Activated CD4-positive, alpha-beta memory T cell treated with anti-CD3 and anti-CD28 coated beads, Interleukin-2, amount 10 ng/mL, durations not matched to agents 7 days and 5 days (primary cell): ENCODE results near the gene RNF130. TPM values are rescaled to one million over a fixed set of nuclear protein-coding genes. Genes with fewer than 3 reads are reported as not detected.
"Not testable (repeated sequence)": the region's sequence is repeated elsewhere in the genome, so short reads cannot be mapped to it uniquely, and the experiment has no call there.

Source experiments
- CTCF ChIA-PET: fragments of 350-600 bp; sonication (Branson Sonifier 250); formaldehyde crosslinking; loops from one replicate; lab custom pipeline; 2021; ENCODE audit warnings: antibody characterized with exemption, inconsistent platforms; lab: Charles Lee
- POLR2A ChIA-PET: fragments of 350-600 bp; sonication (Branson Sonifier 250); formaldehyde crosslinking; loops from one replicate; lab custom pipeline; 2021; ENCODE audit warnings: antibody characterized with exemption; lab: Charles Lee
- DNase-seq: peaks from one replicate; pipeline ENCODE4 v3.0.0-alpha.2; 2020
- H3K27ac Mint-ChIP-seq: one replicate; pipeline ENCODE4 v1.8.0; 2021; ENCODE audit warnings: mild to moderate bottlenecking, mixed read lengths
- H3K27me3 Mint-ChIP-seq: one replicate; pipeline ENCODE4 v1.8.0; 2021; ENCODE audit warnings: mixed read lengths
- H3K36me3 Mint-ChIP-seq: one replicate; pipeline ENCODE4 v1.8.0; 2021; ENCODE audit warnings: low read depth, mixed read lengths
- H3K4me1 Mint-ChIP-seq: one replicate; pipeline ENCODE4 v1.8.0; 2021; ENCODE audit warnings: mixed read lengths
- H3K4me3 Mint-ChIP-seq: one replicate; pipeline ENCODE4 v1.8.0; 2021; ENCODE audit warnings: mild to moderate bottlenecking, mixed read lengths
- H3K9me3 Mint-ChIP-seq: one replicate; pipeline ENCODE4 v1.8.0; 2021; ENCODE audit warnings: mixed read lengths
- total RNA-seq, 2 experiments: library from RNA; stranded (reverse); gene quantifications; one replicate each; pipeline ENCODE4 v1.2.3, GENCODE V29; 2021

The RNF130 gene
- total RNA-seq, 2 experiments from 2014 or later = 2.9 to 3.4 TPM

DNA sequence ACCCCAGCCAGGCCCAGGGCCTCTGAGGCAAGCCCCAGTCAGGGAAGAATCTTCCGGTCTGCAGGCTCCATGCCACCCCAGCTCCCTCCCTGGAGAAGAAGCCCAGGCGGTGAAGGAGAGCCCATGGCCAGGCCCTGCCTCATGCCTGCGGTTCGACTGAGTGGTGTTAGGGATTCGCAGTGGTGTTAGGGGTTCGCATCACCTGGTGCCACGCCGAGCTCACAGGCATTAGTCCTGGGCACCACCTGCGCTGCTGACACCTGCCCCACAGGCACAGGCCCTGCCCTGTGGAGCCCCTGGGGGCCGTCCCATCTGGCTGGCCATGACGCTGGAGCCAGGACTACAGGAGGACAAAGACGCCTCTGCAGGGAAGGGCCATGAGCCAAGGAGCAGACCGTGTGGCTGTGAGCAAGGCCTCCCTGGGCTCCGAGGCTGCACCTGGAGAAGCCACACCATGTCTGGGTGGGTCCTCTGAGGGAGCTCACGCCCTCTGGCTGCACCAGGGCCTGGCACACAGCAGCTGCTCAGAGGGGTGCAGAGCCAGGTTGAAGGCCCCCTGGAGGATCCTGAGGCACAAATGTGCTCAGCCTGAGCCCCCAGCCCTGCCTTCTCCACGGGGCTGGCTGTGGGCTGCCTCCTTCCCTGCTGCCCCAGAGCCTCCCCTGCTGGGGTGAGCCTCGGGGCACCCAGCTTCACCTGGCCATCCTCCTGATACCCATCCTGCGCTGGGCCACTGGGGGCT, 27.6 kb upstream of the RNF130 start:
- H3K4me1 Mint-ChIP-seq = no peaks in the 10 kb centered on the region
- CTCF ChIA-PET = no interaction called here
- no peak for DNase-seq

GRCh38 chr5:180098526-180098925, 27.0 kb upstream of the RNF130 start:
- ChIA-PET CTCF (no interaction called here), POLR2A (no interaction called here)
- no peaks in the 10 kb centered on the region for H3K4me1 Mint-ChIP-seq
- no peak overlapping the region for H3K27ac Mint-ChIP-seq
- H3K9me3 Mint-ChIP-seq = no peaks in the 10 kb centered on the region
- no peak for DNase-seq
- H3K4me3 Mint-ChIP-seq = no peak overlapping the region
- peaks cover 6% of the 10 kb centered on the region for H3K27me3 Mint-ChIP-seq
- H3K36me3 Mint-ChIP-seq = no peaks in the 10 kb centered on the region

More for the DNA sequence above, 27.6 kb upstream of the RNF130 start:
- Mint-ChIP-seq H3K36me3 (no peaks in the 10 kb centered on the region), H3K4me3 (no peak overlapping the region), H3K27ac (no peak overlapping the region), H3K27me3 (peaks cover 8% of the 10 kb centered on the region), H3K9me3 (no peaks in the 10 kb centered on the region)
- POLR2A ChIA-PET = no interaction called here

GRCh38 chr5:180097926-180098325, 26.4 kb upstream of the RNF130 start:
- no peak for DNase-seq
- no peak overlapping the region for H3K4me3 Mint-ChIP-seq
- no peak overlapping the region for H3K27ac Mint-ChIP-seq
- no peaks in the 10 kb centered on the region for H3K4me1 Mint-ChIP-seq
- no peaks in the 10 kb centered on the region for H3K36me3 Mint-ChIP-seq
- POLR2A ChIA-PET = no interaction called here
- peaks cover 3% of the 10 kb centered on the region for H3K27me3 Mint-ChIP-seq
- H3K9me3 Mint-ChIP-seq = no peaks in the 10 kb centered on the region
- CTCF ChIA-PET = no interaction called here

DNA sequence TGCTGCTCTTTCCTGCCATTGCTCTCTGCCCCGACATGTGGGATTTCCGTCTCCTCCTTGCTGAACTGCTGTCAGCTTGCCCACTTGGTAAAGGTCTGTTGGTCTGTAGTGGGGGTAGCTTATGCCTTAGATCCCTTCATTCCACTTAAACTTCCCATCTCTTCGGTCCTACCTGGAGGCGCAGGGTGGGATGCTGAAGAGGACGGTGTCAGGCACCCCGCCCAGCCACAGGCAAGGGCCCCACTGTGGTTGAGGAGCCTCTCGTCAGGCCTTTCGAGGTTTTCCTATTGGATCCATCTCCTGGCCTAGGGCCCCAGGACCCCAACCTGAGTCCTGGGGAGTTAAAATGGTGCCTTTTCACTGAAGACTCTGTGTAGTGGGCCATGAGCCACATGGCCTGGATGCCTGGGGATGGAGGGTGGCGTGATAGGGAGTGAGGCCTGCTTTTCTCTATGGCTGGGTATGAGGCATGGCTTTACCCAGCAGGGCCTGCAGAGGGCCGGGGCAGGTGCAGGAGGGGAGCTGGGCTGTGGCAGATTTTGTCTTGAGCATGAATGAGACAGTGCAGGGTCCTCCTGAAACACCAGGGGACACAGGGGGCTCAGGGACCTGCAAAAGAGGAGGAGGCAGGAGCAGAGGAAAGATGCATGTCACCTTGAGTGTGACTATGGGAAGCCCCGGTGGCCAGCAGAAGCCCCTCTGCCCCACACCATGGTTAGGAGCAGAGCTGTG, 25.8 kb upstream of the RNF130 start:
- POLR2A ChIA-PET = no interaction called here
- Mint-ChIP-seq H3K27ac (no peak overlapping the region), H3K9me3 (no peaks in the 10 kb centered on the region), H3K27me3 (peaks cover 3% of the 10 kb centered on the region), H3K4me1 (no peaks in the 10 kb centered on the region), H3K36me3 (no peaks in the 10 kb centered on the region), H3K4me3 (no peak overlapping the region)
- CTCF ChIA-PET = no interaction called here
- no peak for DNase-seq

DNA sequence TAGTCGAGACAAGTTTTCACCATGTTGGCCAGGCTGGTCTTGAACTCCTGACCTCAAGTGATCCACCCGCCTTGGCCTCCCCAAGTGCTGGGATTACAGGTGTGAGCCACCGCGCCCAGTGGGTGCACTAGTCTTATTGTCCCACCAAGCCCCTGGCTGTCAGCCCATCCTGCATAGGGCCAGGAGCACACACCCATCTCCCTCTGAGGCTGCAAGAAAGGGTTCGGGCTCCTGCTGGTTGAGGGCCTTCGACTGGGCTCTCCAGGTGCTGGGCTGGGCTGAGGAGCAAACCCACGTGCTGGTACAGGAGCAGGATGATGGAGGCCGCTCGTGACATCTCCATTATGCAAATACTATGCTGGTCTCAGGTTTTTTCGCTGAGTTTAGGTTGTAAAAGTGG, 25.1 kb upstream of the RNF130 start:
- DNase-seq = no peak
- ChIA-PET CTCF (no interaction called here), POLR2A (no interaction called here)
- Mint-ChIP-seq H3K4me1 (no peaks in the 10 kb centered on the region), H3K27me3 (peaks cover 3% of the 10 kb centered on the region), H3K27ac (no peak overlapping the region), H3K4me3 (no peak overlapping the region), H3K36me3 (no peaks in the 10 kb centered on the region), H3K9me3 (no peaks in the 10 kb centered on the region)

- H3K9me3 Mint-ChIP-seq = no peaks in the 10 kb centered on the region
- no peaks in the 10 kb centered on the region for H3K36me3 Mint-ChIP-seq
- H3K4me3 Mint-ChIP-seq = no peak overlapping the region
- DNase-seq = no peak
- ChIA-PET POLR2A (interaction anchor here (0.8 kb wide), 1 partner anchor 290 kb away, joined by 3 read pairs; no protein-coding TSS in a partner anchor), CTCF (no interaction called here)
- H3K4me1 Mint-ChIP-seq = peaks cover 5% of the 10 kb centered on the region
- H3K27ac Mint-ChIP-seq = no peak overlapping the region
- peaks cover 7% of the 10 kb centered on the region for H3K27me3 Mint-ChIP-seq
Measured at GRCh38 chr5:180095545-180095944, 24.0 kb upstream of the RNF130 start.

DNA sequence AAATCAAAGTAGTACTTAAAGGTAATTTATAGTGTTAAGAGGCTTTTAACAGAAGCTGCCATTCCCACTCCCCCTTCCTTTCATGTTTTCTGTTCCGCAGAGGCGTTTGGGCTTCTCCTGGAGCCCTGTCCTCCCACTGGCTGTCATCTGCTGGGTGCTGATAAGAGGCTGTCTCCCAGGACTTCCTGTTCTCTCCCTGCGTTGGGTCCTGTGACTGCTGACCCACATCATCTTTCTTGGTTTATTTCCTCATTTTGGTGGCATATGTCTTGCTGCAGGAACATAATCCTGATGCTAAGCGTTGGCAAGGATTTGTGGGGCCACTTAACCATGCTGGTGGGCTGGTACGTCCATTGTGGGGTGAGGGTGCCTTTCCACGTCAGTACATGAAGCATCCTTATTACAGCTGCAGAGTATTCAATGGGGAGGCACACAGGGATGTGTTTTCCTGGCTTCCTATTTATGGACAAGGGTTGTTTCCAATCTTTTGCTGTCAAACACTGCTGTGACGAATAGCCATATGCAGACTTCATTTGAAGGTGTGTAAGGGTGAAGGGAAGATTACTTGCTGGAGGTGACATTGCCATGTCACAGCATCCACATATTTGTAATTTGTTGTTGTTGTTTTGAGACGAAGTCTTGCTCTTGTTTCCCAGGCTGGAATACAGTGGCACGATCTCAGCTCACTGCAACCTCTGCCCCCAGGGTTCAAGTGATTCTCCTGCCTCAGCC, 22.3 kb upstream of the RNF130 start:
- Mint-ChIP-seq H3K36me3 (no peaks in the 10 kb centered on the region), H3K27me3 (peaks cover 10% of the 10 kb centered on the region)

DNA sequence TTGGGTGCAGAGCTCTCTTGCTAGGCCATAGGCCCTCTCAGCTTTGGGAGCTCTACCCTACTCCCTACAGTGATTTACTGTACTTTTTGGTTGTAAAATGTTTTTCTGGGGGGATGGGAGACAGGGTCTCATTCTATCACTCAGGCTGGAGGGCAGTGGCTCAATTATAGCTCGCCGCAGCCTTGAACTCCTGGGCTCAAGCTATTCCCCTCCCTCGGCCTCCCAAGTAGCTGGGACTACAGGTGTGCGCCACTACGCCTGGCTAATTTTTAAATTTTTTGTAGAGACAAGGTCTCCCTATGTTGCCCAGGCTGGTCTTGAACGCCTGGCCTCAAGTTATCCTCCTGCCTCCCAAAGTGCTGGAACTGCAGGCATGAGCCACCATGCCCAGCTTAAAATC, 21.7 kb upstream of the RNF130 start:
- DNase-seq = no peak
- CTCF ChIA-PET = no interaction called here
- POLR2A ChIA-PET = no interaction called here
- H3K4me3 Mint-ChIP-seq = no peak overlapping the region
- H3K36me3 Mint-ChIP-seq = no peaks in the 10 kb centered on the region
- H3K27me3 Mint-ChIP-seq = peaks cover 10% of the 10 kb centered on the region
- H3K9me3 Mint-ChIP-seq = no peaks in the 10 kb centered on the region
- H3K27ac Mint-ChIP-seq = no peak overlapping the region
- H3K4me1 Mint-ChIP-seq = peaks cover 10% of the 10 kb centered on the region

More for the DNA sequence above, 22.3 kb upstream of the RNF130 start:
- DNase-seq = no peak
- Mint-ChIP-seq H3K4me3 (no peak overlapping the region), H3K4me1 (peaks cover 10% of the 10 kb centered on the region), H3K27ac (no peak overlapping the region), H3K9me3 (no peaks in the 10 kb centered on the region)
- ChIA-PET POLR2A (no interaction called here), CTCF (no interaction called here)

DNA sequence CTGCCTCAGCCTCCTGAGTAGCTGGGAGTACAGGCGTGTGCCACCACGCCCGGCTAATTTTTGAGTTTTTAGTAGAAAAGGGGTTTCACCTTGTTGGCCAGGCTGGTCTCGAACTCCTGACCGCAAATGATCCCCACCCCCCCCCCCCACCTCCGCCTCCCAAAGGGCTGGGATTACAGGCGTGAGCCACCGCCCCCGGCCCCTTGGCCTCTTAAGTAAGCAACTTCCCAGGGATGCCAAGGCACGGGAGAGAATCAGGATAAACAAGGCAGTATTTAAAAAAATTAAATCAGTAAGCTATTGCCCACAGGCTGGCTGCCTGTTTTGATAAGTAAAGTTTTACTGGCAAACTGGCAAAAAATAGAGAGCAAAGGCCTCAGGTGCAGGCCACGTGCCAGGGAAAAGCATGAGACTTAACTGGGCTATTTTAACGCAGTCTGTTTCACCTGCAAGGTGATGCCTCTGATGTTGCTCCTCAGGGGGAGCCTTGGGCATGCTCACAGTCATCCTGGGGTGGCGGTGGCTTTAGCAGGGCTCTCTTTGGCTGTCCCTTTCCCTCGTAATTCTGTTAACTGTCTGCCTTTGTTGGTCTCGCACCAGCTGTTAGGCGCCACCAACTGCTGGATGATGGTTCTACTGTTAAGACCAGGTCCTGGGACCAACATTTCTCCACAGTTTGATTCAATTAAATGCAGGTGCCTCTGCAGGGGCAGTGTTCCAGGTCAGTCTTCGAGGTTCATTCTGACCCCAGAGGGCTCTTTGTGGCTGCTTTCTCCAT, 19.4 kb upstream of the RNF130 start:
- no peak for DNase-seq
- H3K4me1 Mint-ChIP-seq = peaks cover 13% of the 10 kb centered on the region

DNA sequence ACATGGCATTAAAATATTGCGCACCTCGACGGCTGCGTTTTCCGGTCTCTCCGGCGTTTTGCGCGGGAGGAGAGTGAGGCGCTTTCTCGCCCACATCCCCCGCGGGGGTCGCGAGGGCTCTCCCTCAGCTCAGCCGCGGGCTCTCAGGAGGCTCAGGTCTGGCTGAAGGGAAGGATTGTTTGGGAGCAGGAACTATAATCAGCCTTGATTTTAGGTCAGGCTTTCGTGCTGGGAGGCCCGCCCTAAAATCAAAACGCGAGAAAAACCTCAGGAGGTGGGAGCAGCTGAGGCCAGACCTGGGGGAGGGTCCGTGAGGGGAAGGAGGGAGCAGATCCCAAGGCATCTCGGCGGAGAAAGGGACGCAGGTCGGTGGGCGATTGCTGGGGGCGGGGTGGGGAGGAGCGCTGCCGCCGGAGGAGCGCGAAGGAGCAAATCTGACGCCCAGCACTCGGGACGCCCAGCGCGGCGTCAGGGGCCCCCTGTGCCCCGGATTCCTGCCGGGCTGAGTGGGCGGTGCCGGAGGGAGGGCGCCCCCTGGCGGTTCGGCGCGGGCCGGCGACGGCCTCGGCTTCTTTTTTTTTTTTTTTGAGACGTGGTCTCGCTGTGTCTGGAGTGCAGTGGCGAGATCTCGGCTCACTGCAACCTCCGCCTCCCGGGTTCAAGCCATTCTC, 18.7 kb upstream of the RNF130 start:
- ChIA-PET CTCF (interaction anchor here (0.6 to 1.6 kb wide), 7 partner anchors 9 to 1609 kb away, joined by 3 to 5 read pairs (median 3); no protein-coding TSS in a partner anchor), POLR2A (no interaction called here)
- Mint-ChIP-seq H3K36me3 (no peaks in the 10 kb centered on the region), H3K27me3 (peaks cover 12% of the 10 kb centered on the region), H3K4me1 (peaks cover 17% of the 10 kb centered on the region), H3K4me3 (peak overlapping the region; percentile 60), H3K27ac (no peak overlapping the region), H3K9me3 (no peaks in the 10 kb centered on the region)
- peak; percentile 75 for DNase-seq

More for the DNA sequence above, 19.4 kb upstream of the RNF130 start:
- H3K9me3 Mint-ChIP-seq = no peaks in the 10 kb centered on the region
- peak overlapping the region; percentile 39 for H3K4me3 Mint-ChIP-seq
- H3K27ac Mint-ChIP-seq = no peak overlapping the region
- no peaks in the 10 kb centered on the region for H3K36me3 Mint-ChIP-seq
- H3K27me3 Mint-ChIP-seq = peaks cover 14% of the 10 kb centered on the region
- ChIA-PET POLR2A (no interaction called here), CTCF (interaction anchor here (0.6 to 1.6 kb wide), 9 partner anchors 10 to 1610 kb away, joined by 3 to 6 read pairs (median 4); no protein-coding TSS in a partner anchor)

- H3K36me3 Mint-ChIP-seq, H3K4me3 Mint-ChIP-seq, DNase-seq: not testable (repeated sequence)
Measured at GRCh38 chr5:180089628-180090027, 18.1 kb upstream of the RNF130 start.

DNA sequence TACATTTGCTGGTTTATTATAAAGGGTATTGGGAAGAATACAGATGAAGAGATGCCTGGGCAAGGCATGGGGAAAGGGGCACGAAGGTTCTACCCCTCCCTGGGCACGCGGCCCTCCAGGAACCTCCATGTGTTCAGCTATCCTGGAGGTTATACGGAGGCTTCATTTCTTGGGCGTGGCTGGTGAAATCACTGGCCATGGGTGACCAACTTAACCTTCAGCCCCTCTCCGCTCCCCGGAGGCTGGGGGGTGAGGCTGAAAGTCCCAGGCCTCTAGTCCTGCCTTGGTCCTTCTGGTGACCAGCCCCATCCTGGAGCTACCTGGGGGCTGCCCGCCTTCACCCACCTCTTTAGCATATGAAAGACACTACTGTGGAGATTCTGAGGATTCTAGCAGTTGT, 17.0 kb upstream of the RNF130 start:
- ChIA-PET CTCF (interaction anchor here (0.6 to 1.2 kb wide), 2 partner anchors 14 to 400 kb away, joined by 3 read pairs; no protein-coding TSS in a partner anchor), POLR2A (no interaction called here)
- no peak overlapping the region for H3K27ac Mint-ChIP-seq
- H3K27me3 Mint-ChIP-seq = peaks cover 11% of the 10 kb centered on the region
- DNase-seq = no peak
- peaks cover 17% of the 10 kb centered on the region for H3K4me1 Mint-ChIP-seq
- H3K36me3 Mint-ChIP-seq = no peaks in the 10 kb centered on the region
- H3K4me3 Mint-ChIP-seq = no peak overlapping the region
- no peaks in the 10 kb centered on the region for H3K9me3 Mint-ChIP-seq

More at GRCh38 chr5:180089628-180090027, 18.1 kb upstream of the RNF130 start:
- CTCF ChIA-PET = interaction anchor here (0.6 to 0.7 kb wide), 2 partner anchors 67 to 467 kb away, joined by 3 read pairs; no protein-coding TSS in a partner anchor
- H3K9me3 Mint-ChIP-seq, POLR2A ChIA-PET, H3K27ac Mint-ChIP-seq: not testable (repeated sequence)
- Mint-ChIP-seq H3K27me3 (peaks cover 11% of the 10 kb centered on the region), H3K4me1 (peaks cover 17% of the 10 kb centered on the region)
